Stimulated activated effector memory CD8-positive, alpha-beta T cell treated with anti-CD3 and anti-CD28 coated beads, Interleukin-12 subunit alpha, Interleukin-12 subunit beta, amount 100 ng/mL, for 72 hours (primary cell): ENCODE data around the gene DNAJC30.
"Not testable (repeated sequence)": the region's sequence is repeated elsewhere in the genome, so short reads cannot be mapped to it uniquely, and the experiment has no call there.

Source experiments
- ATAC-seq: fragments of 150-1000 bp; cut with Tn5 transposase; 2 replicates; pipeline ENCODE4 v1.10.0; 2021
- DNase-seq, 2 donors: peaks; one replicate each; pipeline ENCODE4 v3.0.0; 2021 to 2022; ENCODE audit warnings: low spot score in 2 of 2
- H3K27ac Mint-ChIP-seq: one replicate; pipeline ENCODE4 v1.8.0; 2022; ENCODE audit warnings: mild to moderate bottlenecking, mixed read lengths
- H3K36me3 Mint-ChIP-seq: one replicate; pipeline ENCODE4 v1.8.0; 2022; ENCODE audit warnings: mild to moderate bottlenecking, mixed read lengths
- H3K4me1 Mint-ChIP-seq: one replicate; pipeline ENCODE4 v1.8.0; 2022; ENCODE audit warnings: mixed read lengths
- H3K4me3 Mint-ChIP-seq: one replicate; pipeline ENCODE4 v1.8.0; 2022; ENCODE audit warnings: mild to moderate bottlenecking, mixed read lengths
- H3K9me3 Mint-ChIP-seq: one replicate; pipeline ENCODE4 v1.8.0; 2022; ENCODE audit warnings: mixed read lengths

The DNAJC30 gene

DNA sequence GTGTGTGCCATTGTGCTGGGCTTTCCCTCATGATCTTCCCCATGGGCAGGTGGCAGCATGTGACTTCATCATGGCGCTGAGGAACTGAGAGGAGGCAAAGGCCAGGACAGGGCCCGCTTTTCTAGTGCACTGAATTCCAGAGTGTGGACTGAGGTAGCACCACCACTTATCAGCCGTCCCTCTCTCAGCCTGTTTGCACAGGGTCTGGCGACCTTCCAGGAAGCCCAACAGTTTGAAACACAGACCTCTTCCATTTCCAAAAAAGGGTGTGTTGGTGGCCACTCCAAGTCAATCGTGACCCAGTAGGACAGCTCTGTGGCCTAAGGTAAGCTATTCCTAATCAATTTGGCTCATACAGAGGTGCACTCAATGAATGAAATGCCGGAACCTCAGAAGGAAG is 4.4 kb downstream of the DNAJC30 start:
- DNase-seq, result no peak
- H3K4me1 Mint-ChIP-seq, result peaks cover 22% of the 10 kb centered on the region
- no peak overlapping the region for H3K4me3 Mint-ChIP-seq
- peaks cover 42% of the 10 kb centered on the region for H3K36me3 Mint-ChIP-seq
- H3K9me3 Mint-ChIP-seq, result no peaks in the 10 kb centered on the region
- H3K27ac Mint-ChIP-seq, result no peak overlapping the region
- ATAC-seq, result no peak

DNA sequence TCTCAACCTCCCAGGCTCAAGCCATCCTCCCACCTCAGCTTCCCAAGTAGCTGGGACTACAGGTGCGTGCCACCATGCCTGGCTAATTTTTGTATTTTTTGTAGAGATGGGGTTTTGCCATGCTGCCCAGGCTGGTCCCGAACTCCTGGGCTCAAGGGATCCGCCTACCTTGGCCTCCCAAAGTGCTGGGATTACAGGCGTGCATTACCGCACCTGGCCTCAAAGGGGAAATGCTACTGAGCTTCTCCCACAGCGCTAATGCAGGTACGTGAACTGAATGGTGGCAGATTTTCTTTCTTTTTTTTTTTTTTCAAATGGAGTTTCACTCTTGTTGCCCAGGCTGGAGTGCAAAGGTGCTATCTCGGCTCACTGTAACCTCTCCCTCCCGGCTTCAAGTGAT is 7.2 kb downstream of the DNAJC30 start:
- H3K9me3 Mint-ChIP-seq, DNase-seq, H3K4me3 Mint-ChIP-seq, H3K27ac Mint-ChIP-seq, H3K4me1 Mint-ChIP-seq, ATAC-seq: not testable (repeated sequence)
- H3K36me3 Mint-ChIP-seq, result peaks cover 26% of the 10 kb centered on the region

DNA sequence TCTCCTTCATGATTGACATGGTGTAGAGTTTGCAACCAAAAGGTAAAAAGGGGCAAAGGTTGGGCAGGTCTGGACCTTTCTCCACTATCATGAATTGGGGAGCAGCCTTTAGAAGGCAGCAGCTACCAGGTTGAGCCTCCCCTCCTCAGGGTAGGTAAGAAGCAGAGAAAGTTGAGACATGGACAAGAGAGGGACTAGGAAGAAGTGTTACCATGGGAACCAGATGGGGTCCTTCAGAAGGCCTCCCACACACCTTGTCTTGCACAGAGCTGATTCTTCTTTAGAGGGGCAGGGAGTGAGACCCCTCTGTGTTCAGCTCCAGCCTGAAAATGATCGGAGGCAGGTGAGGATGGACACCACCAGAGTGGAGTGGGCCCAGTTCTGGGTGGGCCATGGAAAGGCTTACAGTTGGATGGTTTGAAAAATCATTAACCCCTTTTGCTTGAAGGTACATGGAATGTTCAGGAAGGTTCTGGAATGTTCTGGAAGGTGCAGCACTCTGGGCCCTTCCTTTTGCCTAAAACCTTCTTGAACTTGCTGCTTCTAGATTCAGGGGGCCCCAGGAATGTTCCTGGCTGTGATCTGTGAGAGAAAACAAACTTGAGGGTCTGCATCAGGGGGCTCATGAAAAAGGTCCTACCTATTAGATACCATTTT is 8.7 kb downstream of the DNAJC30 start:
- no peak overlapping the region for H3K4me3 Mint-ChIP-seq
- H3K27ac Mint-ChIP-seq, result peak overlapping the region; percentile 20
- DNase-seq (no peak), ATAC-seq (no peak)
- H3K9me3 Mint-ChIP-seq, result no peaks in the 10 kb centered on the region
- H3K36me3 Mint-ChIP-seq, result peaks cover 20% of the 10 kb centered on the region
- no peaks in the 10 kb centered on the region for H3K4me1 Mint-ChIP-seq

DNA sequence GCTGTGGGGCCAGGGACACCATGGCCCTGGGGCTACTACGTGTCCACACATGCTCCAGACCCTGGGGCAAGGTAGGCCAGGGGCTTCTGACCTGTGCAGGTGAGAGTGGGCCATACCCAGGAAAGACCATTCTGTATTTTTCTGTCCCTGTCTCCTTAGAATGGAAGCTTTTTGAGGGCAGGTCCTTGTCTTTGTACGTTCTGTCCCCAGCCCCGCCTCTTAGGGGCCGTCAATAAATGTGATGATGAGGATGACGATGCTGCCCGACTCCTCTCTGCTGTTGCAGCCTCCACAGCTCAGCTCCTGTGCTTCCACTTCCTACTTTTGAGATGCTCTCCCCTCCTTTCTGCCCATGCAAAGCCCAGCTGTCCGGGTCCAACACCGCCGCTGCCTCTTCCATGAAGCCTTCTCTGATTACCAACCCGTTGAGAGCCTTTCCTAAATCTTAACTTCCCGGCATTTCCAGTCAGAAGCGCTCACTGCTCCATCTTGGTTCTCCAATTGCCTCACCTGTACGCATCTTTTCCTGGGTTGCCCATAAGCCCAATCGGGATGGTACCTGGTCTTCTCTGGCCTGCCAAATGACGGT is 11.3 kb downstream of the DNAJC30 start:
- Mint-ChIP-seq H3K4me1 (peaks cover 6% of the 10 kb centered on the region), H3K9me3 (no peaks in the 10 kb centered on the region), H3K4me3 (no peak overlapping the region), H3K36me3 (no peaks in the 10 kb centered on the region), H3K27ac (no peak overlapping the region)
- no peak for ATAC-seq
- DNase-seq, result no peak

DNA sequence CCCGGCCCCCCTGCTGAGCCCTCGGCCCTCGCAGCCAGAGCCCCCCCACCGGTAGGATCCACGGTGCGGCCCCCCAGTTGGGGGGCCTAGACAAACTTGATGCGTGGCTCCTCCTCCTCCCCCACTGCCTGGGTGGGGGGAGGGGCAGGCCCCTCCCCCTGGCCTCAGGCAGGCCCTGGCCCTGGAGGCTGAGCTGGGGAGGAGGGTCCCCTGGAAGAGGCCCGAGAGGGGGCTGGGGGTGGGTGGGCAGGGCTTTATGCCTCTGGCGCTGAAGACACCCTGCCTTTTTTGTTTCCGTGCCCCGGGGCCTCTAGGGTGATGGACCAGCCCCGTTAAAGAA is 12.0 kb downstream of the DNAJC30 start:
- DNase-seq, result no peak
- no peaks in the 10 kb centered on the region for H3K36me3 Mint-ChIP-seq
- H3K9me3 Mint-ChIP-seq, result no peaks in the 10 kb centered on the region
- H3K4me1 Mint-ChIP-seq, result peaks cover 6% of the 10 kb centered on the region
- no peak for ATAC-seq
- H3K27ac Mint-ChIP-seq, result no peak overlapping the region
- no peak overlapping the region for H3K4me3 Mint-ChIP-seq

DNA sequence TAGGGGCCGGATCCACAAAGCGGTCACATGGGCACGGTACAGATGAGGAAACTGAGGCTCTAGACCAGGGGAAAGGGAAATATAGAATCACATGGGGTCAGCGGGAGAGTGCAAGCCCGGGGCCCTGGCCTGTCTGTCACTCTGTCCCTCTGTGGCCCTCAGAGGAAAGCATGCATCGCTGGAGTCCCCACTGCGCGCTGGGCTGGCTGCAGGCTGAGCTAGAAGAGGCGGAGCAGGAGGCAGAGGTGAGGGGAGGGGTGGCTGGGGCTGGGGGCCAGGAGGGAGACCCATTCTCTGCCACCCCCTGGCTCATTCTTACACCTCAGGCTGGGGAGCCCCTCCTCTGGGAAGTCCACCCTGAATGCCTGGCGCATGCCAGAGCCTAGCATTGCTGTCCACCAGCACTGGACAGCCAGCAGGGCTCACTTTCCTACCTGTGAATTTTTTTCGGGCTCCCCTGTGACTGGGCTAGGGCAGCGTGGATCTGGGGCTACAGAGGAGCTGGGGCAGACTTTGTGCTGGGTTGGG is 13.3 kb downstream of the DNAJC30 start:
- H3K27ac Mint-ChIP-seq, result no peak overlapping the region
- H3K36me3 Mint-ChIP-seq, result no peaks in the 10 kb centered on the region

DNA sequence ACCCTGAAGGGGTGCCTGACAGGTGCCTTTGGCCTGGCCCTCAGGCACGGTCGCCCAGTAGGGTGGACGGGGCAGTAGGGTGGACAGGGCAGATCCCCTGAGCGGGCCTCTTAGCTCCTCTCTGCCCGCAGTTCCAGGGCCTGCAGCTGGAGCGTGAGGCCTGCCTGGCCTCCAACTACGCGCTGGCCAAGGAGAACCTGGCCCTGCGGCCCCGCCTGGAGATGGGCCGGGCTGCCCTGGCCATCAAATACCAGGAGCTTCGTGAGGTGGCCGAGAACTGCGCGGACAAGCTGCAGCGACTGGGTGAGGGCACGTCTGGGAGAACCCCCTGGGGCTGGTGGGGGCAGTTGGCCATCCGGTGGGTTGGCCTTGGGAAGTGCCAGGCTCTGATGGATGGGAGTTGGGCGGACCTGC is 14.0 kb downstream of the DNAJC30 start:
- Mint-ChIP-seq H3K27ac (no peak overlapping the region), H3K4me3 (no peak overlapping the region), H3K4me1 (peaks cover 11% of the 10 kb centered on the region), H3K9me3 (no peaks in the 10 kb centered on the region), H3K36me3 (no peaks in the 10 kb centered on the region)
- no peak for DNase-seq
- no peak for ATAC-seq

More for the DNA sequence above, 13.3 kb downstream of the DNAJC30 start:
- H3K9me3 Mint-ChIP-seq, result no peaks in the 10 kb centered on the region
- no peak overlapping the region for H3K4me3 Mint-ChIP-seq
- ATAC-seq (no peak), DNase-seq (no peak)
- H3K4me1 Mint-ChIP-seq, result peaks cover 6% of the 10 kb centered on the region

DNA sequence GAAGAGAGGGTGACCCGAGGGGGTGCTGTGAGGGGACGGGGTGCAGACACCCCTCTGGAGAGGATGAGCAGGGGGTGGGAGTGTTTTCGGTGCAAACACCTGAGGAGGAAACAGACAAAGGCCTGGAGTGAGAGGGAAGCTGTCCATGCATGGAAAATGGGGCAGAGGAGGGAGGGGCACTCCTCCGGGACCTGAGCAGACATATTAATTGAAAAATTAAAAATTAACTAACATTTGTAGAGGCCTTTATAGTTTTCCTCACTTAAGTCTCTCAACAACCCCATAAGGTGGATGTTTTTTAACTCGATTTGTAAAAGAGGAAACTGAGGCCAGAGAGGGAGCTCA is 14.4 kb downstream of the DNAJC30 start:
- H3K27ac Mint-ChIP-seq, result peak overlapping the region; percentile 48
- no peaks in the 10 kb centered on the region for H3K9me3 Mint-ChIP-seq

DNA sequence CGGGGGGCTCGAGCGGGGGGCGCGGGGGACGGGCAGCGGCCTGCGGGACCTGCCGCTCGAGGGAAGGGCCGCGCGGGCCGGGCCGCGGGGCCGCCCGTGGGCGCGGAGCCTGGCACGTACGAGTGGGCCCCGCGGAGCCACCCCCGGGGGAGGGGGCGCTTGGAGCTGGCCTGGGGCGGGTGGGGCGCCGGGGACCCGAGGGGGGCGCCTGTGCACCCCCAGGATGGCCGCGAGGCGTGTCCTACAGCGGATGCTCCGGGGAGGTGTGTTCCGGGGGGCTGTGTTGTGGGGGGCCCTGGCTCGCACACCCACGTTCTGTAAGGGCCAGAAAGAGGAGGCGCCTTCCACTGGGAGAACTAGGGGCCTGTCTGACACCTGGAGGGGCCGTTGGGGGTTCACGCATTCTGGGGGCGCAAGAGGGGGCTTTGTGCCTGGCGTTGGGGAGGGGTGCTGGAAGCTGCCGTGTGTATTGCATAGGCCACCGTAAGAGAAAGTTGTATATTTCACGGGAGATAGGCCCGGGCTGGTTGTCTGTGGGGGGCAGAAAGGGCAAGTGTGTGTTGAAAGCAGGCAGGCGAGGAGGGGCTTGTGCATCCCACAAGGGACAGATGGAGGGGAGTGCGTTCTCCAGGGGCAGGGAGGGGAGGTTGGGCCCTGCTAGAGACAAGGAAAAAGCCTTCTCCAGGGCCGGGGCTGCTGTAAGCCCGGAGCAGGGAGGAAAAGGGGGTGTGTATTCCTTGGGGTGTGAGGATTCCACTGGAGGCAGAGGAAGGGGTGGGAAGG is 15.0 kb downstream of the DNAJC30 start:
- DNase-seq (no peak), ATAC-seq (no peak)
- Mint-ChIP-seq H3K9me3 (no peaks in the 10 kb centered on the region), H3K4me3 (peak overlapping the region; percentile 67), H3K27ac (peak overlapping the region; percentile 48), H3K36me3 (no peaks in the 10 kb centered on the region), H3K4me1 (peaks cover 13% of the 10 kb centered on the region)

More for the DNA sequence above, 14.4 kb downstream of the DNAJC30 start:
- no peak for DNase-seq
- H3K36me3 Mint-ChIP-seq, result no peaks in the 10 kb centered on the region
- peaks cover 13% of the 10 kb centered on the region for H3K4me1 Mint-ChIP-seq
- ATAC-seq, result no peak
- peak overlapping the region; percentile 67 for H3K4me3 Mint-ChIP-seq

DNA sequence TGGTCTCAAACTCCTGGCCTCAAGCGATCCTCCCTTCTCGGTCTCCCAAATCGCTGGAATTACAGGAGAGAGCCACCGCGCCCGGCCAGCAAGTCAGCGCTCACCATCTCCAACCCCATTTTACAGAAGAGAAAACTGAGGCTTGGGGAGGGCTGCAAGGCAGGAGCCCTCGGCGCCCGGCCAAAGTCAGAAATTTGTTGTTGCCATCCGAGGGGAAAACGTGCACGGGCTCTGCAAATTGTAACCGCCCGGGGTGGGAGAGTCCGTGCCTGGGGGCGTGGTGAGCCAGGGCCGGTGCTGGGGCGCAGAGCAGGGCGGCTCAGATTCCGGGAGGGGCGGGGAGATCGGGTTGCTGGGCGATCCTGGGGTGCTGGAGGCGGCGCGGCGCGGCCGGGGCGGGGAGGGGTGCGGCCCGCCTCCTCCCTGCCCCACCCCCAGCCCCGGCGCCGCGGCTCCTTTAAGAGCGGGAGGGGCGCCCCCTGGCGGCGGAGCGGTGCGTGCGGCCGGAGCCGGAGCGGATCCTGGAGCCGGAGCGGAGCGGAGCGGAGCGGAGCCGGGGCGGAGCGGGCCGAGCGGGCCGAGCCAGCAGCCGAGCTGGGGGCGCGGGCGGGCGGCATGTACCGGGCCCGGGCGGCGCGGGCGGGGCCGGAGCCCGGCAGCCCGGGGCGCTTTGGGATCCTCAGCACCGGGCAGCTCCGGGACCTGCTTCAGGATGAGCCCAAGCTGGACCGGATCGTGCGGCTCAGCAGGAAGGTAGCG is 15.7 kb downstream of the DNAJC30 start, which contains the start of gene VPS37D:
Gene VPS37D, plus strand, starts transcription at position 488 of the 759 bp plus-strand sequence. Its CDS starts 128 bp downstream, at position 616.
- peak; percentile 97 to 98 for DNase-seq
- Mint-ChIP-seq H3K4me3 (peak within 1 kb of the TSS; percentile 67), H3K9me3 (no peaks in the 10 kb centered on the region), H3K4me1 (peaks cover 13% of the 10 kb centered on the region), H3K27ac (peak within 1 kb of the TSS; percentile 48), H3K36me3 (no peaks in the 10 kb centered on the region)
- ATAC-seq, result peak; percentile 93

DNA sequence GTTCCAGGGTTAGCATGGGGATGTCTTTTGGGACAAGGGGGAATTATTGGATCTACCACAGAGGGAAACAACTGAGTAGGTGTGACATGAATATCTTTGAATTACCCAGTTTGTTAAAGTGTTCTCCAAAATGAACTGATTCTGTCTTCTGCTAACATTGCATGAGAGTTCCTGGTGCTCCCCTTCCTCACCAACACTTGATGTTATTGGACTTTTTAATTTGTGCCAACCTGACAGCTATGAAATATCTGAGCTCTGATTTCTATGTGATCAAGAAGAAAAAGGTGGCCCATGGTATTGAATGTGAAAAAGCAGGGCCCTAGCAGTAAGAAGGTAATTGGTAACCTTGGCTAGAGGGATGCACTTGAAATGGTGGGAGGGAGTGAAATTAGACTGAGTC is 20.2 kb downstream of the DNAJC30 start:
- Mint-ChIP-seq H3K9me3 (no peaks in the 10 kb centered on the region), H3K27ac (no peak overlapping the region), H3K36me3 (no peaks in the 10 kb centered on the region), H3K4me1 (peaks cover 6% of the 10 kb centered on the region), H3K4me3 (no peak overlapping the region)
- ATAC-seq, result no peak
- no peak for DNase-seq

DNA sequence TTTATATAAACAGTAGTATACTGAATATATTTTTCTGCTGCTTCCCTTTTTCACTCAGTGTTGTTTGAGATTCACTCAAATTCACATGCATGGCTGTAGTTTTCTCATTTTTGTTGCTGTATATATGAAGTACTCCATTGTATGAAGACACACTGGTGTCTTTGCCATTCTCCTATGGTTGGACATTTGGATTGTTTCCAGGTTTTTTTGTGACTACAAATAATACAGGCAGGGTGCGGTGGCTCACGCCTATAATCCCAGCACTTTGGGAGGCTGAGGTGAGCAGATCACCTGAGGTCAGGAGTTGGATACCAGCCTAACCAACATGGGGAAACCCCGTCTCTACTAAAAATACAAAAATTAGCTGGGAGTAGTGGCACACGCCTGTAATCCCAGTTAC is 22.7 kb downstream of the DNAJC30 start:
- not testable (repeated sequence) for H3K4me3 Mint-ChIP-seq, H3K4me1 Mint-ChIP-seq, H3K36me3 Mint-ChIP-seq, ATAC-seq, H3K27ac Mint-ChIP-seq, DNase-seq, H3K9me3 Mint-ChIP-seq

DNA sequence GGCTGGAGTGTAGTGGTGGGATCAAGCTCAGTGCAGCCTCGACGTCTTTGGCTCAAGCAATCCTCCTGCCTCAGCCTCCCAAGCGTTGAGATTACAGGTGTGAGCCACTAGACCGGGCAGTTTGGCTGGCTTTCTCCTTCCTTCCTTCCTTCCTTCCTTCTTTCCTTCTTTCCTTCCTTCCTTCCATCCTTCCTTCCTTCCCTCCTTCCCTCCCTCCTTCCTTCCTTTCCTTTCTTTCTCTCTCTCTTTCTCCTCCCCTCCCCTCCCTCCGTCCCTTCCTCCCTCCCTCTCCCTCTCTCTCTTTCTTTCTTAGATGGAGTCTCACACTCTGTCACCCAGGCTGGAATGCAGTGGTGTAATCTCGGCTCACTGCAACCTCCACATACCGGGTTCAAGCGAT is 23.3 kb downstream of the DNAJC30 start:
- ATAC-seq (no peak), DNase-seq (no peak)
- Mint-ChIP-seq H3K9me3 (no peaks in the 10 kb centered on the region), H3K4me3 (no peak overlapping the region), H3K36me3 (no peaks in the 10 kb centered on the region), H3K27ac (no peak overlapping the region), H3K4me1 (peaks cover 6% of the 10 kb centered on the region)

DNA sequence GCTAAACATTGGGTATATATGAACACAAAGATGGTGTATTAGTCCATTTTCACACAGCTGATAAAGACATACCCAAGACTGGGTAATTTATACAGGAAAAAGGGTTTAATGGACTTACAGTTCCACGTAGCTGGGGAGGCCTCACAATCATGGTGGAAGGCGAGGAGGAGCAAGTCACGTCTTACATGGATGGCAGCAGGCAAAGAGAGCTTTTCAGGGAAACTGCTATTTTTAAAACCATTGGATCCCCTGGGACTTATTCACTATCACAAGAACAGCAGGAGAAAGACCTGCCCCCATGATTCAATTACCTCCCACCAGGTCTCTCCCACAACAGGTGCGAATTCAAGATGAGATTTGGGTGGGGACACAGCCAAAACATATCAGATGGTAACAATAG is 27.9 kb downstream of the DNAJC30 start:
- DNase-seq, H3K27ac Mint-ChIP-seq, ATAC-seq, H3K4me1 Mint-ChIP-seq, H3K4me3 Mint-ChIP-seq, H3K36me3 Mint-ChIP-seq, H3K9me3 Mint-ChIP-seq: not testable (repeated sequence)

DNA sequence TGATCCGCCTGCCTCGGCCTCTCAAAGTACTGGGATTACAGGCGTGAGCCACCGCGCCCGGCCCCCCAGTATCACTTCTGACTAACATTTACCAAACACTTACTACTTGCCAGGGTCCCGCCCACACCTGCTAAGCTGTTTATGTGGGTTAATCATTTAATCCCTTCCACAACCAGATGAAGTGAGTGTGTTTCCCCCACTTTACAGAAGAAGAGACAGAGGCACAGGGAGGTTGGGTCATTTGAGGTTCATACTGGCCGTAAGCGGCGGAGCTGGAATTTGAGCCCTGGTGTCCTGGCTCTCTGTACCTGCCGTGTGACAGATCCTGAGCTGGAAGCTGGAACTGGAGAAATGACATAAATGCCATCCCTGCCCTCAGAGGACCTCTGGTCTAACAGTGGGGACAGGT is 30.7 kb downstream of the DNAJC30 start:
- ATAC-seq, result no peak

More for the DNA sequence above, 30.7 kb downstream of the DNAJC30 start:
- no peak overlapping the region for H3K27ac Mint-ChIP-seq
- H3K9me3 Mint-ChIP-seq, result no peaks in the 10 kb centered on the region
- H3K36me3 Mint-ChIP-seq, result no peaks in the 10 kb centered on the region
- DNase-seq, result no peak
- H3K4me3 Mint-ChIP-seq, result no peak overlapping the region
- H3K4me1 Mint-ChIP-seq, result peaks cover 19% of the 10 kb centered on the region
